Nephron progenitor cell (in vitro differentiated cells): ENCODE measurements around the gene NPSR1.

Experiments used
- DNase-seq: peaks from one replicate; pipeline ENCODE4 v3.0.0; 2021
- H3K27ac Mint-ChIP-seq: 2 replicates; pipeline ENCODE4 v1.8.0; 2021; ENCODE audit warnings: mild to moderate bottlenecking, moderate library complexity, mixed read lengths
- H3K27me3 Mint-ChIP-seq: 2 replicates; pipeline ENCODE4 v1.8.0; 2021; ENCODE audit warnings: mild to moderate bottlenecking, low read depth, mixed read lengths; ENCODE audit not compliant: poor library complexity
- H3K36me3 Mint-ChIP-seq: 2 replicates; pipeline ENCODE4 v1.8.0; 2021; ENCODE audit warnings: low read depth, mixed read lengths
- H3K4me1 Mint-ChIP-seq: 2 replicates; pipeline ENCODE4 v1.8.0; 2021; ENCODE audit warnings: mixed read lengths
- H3K4me3 Mint-ChIP-seq: 2 replicates; pipeline ENCODE4 v1.8.0; 2021; ENCODE audit warnings: mild to moderate bottlenecking, moderate library complexity, mixed read lengths
- H3K9me3 Mint-ChIP-seq: 2 replicates; pipeline ENCODE4 v1.8.0; 2021; ENCODE audit warnings: mild to moderate bottlenecking, moderate library complexity, mixed read lengths
- TF ChIP-seq, protein P1 (sequence below): fragments of 200-600 bp; sonication (generic); IDR thresholded peaks from 2 replicates; pipeline ENCODE4 v1.5.0; 2021; ENCODE audit warnings: antibody characterized with exemption

Gene NPSR1

DNA sequence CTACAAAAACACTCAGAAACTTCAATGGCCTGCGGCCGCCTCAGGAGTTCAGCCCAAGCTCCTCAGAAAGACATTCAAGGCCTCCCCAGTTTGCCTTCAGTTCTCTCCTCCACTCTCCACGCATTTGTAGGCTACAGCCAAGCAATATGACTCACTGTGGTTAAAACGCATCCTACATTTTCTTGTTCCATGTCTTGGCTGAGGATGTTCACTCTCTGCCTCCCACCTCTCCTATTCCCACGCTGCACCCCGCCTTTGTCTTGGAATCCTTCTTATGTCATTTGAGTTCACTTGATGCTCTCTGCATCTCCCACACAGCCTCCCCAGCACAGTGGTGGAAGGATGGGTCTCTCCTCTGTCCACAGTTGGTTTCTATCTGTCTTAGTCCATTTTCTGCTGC, 184.8 kb downstream of the NPSR1 start:
- Mint-ChIP-seq H3K27ac (no peak overlapping the region), H3K36me3 (no peaks in the 10 kb centered on the region), H3K9me3 (no peaks in the 10 kb centered on the region), H3K27me3 (no peaks in the 10 kb centered on the region), H3K4me1 (no peaks in the 10 kb centered on the region), H3K4me3 (no peak overlapping the region)
- no peak for DNase-seq
- TF ChIP-seq, protein P1, sequence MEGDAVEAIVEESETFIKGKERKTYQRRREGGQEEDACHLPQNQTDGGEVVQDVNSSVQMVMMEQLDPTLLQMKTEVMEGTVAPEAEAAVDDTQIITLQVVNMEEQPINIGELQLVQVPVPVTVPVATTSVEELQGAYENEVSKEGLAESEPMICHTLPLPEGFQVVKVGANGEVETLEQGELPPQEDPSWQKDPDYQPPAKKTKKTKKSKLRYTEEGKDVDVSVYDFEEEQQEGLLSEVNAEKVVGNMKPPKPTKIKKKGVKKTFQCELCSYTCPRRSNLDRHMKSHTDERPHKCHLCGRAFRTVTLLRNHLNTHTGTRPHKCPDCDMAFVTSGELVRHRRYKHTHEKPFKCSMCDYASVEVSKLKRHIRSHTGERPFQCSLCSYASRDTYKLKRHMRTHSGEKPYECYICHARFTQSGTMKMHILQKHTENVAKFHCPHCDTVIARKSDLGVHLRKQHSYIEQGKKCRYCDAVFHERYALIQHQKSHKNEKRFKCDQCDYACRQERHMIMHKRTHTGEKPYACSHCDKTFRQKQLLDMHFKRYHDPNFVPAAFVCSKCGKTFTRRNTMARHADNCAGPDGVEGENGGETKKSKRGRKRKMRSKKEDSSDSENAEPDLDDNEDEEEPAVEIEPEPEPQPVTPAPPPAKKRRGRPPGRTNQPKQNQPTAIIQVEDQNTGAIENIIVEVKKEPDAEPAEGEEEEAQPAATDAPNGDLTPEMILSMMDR, result no peak

DNA sequence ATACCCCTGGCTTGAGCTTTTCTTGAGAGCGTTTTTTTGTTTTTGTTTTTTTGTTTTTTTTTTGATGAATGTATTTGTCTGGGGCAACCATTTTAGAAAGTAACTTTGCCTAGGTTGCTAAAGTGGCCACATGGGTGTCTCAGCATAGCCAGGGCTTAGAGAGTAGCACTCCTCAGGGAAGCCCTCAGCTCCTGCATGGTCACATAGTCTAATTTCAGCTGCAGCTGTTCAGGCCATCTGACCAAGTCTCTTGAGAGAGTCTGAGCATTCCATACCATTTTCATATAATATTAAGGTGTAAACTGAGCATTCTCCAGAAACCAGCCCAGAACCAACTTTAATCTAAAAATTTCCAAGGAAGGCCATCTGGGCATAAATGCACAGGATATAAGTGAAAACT, 186.4 kb downstream of the NPSR1 start:
- no peaks in the 10 kb centered on the region for H3K4me1 Mint-ChIP-seq
- TF ChIP-seq, protein P1, result no peak
- H3K27ac Mint-ChIP-seq, result no peak overlapping the region
- H3K4me3 Mint-ChIP-seq, result no peak overlapping the region
- no peaks in the 10 kb centered on the region for H3K36me3 Mint-ChIP-seq
- DNase-seq, result no peak
- no peaks in the 10 kb centered on the region for H3K9me3 Mint-ChIP-seq
- H3K27me3 Mint-ChIP-seq, result peaks cover 4% of the 10 kb centered on the region

GRCh38 chr7:34844936-34845665, 187.1 kb downstream of the NPSR1 start:
- Mint-ChIP-seq H3K4me3 (no peak overlapping the region), H3K9me3 (no peaks in the 10 kb centered on the region), H3K36me3 (no peaks in the 10 kb centered on the region), H3K4me1 (no peaks in the 10 kb centered on the region), H3K27me3 (peaks cover 4% of the 10 kb centered on the region), H3K27ac (no peak overlapping the region)
- DNase-seq, result no peak
- TF ChIP-seq, protein P1, result no peak

DNA sequence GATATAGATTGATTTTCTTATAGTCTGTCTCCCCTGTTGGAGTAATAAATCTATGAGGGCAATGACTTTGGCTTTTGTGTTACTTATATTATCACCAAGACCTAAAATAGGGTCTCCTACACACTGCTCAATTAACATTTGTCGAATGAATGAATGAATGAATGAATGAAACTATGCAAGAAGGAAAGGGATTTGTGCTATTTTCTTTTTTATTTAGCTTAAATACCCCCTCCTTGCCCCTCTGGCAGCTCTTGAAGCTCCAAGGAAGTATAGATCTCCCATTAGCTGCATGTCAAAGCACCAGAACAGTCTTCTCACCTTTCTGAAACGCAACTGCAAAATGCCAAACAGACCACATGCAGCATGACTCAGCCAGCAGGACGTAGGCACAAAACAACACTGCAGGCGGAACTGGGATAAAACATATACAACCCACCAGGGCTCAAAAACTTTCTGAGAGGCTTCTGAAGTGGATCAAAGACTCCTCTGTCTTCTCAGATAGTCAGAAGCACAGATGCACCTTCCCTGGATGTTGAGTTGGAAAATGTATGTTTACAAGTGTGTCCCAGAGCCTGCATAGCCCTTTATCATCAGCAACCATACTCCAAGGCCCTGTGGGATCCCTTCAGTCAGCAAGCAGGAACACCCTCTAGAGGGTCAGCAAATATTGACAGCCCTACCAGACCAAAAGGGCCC, 187.8 kb downstream of the NPSR1 start:
- Mint-ChIP-seq H3K27ac (peak overlapping the region; percentile 55), H3K9me3 (no peaks in the 10 kb centered on the region)

DNA sequence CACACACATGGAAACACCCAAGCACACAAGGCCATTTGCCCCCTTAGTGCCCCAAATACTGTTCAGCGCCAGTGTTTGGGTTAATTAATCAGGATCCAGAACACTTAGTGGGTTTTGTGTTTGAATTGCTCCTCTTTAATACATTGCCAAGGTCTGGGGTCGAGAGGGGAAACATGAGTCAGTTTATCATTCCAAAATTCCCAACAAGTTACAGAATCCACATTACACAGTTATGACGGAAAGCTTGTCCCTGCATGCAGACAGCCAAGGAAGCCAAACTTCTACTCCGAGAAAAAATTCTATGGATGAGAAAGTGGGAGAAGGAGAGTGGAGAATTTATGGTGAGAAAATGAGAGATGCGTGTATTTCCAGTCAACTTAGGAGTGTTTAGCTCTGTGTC, 189.0 kb downstream of the NPSR1 start:
- DNase-seq, result no peak
- peaks cover 6% of the 10 kb centered on the region for H3K27me3 Mint-ChIP-seq
- H3K4me1 Mint-ChIP-seq, result no peaks in the 10 kb centered on the region
- H3K4me3 Mint-ChIP-seq, result no peak overlapping the region
- no peaks in the 10 kb centered on the region for H3K9me3 Mint-ChIP-seq
- no peaks in the 10 kb centered on the region for H3K36me3 Mint-ChIP-seq
- TF ChIP-seq, protein P1, result no peak
- no peak overlapping the region for H3K27ac Mint-ChIP-seq

More for the DNA sequence above, 187.8 kb downstream of the NPSR1 start:
- Mint-ChIP-seq H3K36me3 (no peaks in the 10 kb centered on the region), H3K27me3 (peaks cover 4% of the 10 kb centered on the region), H3K4me3 (no peak overlapping the region), H3K4me1 (no peaks in the 10 kb centered on the region)
- TF ChIP-seq, protein P1, result no peak
- DNase-seq, result no peak
